A549 (cell line): ENCODE data around the gene ANK3.

ENCODE experiments used
- JUN ChIP-seq, 2 experiments: fragments of >200 bp; sonication (Bioruptor Twin); formaldehyde crosslinking; IDR thresholded peaks; 2 replicates in 1 of 2; 3 replicates in 1 of 2; pipeline ENCODE4 v1.6.1; 2016 to 2017
- MAX ChIP-seq: IDR thresholded peaks from 2 replicates; pipeline ENCODE4 v1.6.1; 2012
- MYC ChIP-seq: IDR thresholded peaks from 2 replicates; pipeline ENCODE4 v1.6.1; 2012; ENCODE audit warnings: mild to moderate bottlenecking, inconsistent platforms, low read length, improper control_type of control experiment, borderline replicate concordance
- NR3C1 ChIP-seq: fragments of >200 bp; sonication (Bioruptor Twin); formaldehyde crosslinking; IDR thresholded peaks from 3 replicates; pipeline ENCODE4 v1.6.1; 2017
- SMC3 ChIP-seq: fragments of >200 bp; sonication (Bioruptor Twin); formaldehyde crosslinking; IDR thresholded peaks from 3 replicates; pipeline ENCODE4 v1.6.1; 2018; ENCODE audit warnings: inconsistent platforms
- USF2 ChIP-seq: fragments of 450-650 bp; IDR thresholded peaks from 2 replicates; pipeline ENCODE4 v1.6.1; 2014; ENCODE audit warnings: antibody characterized with exemption
- ZC3H11A ChIP-seq: fragments of 450-650 bp; IDR thresholded peaks from 2 replicates; pipeline ENCODE4 v1.6.1; 2014; ENCODE audit warnings: antibody characterized with exemption, mild to moderate bottlenecking
- TF ChIP-seq, protein P1 (sequence below): fragments of >200 bp; sonication (Bioruptor Twin); formaldehyde crosslinking; IDR thresholded peaks from 3 replicates; pipeline ENCODE4 v1.5.1; 2016
- TF ChIP-seq, protein P2 (sequence below): fragments of 150-350 bp; IDR thresholded peaks from 2 replicates; pipeline ENCODE4 v1.6.1; 2014; ENCODE audit warnings: low read depth, mild to moderate bottlenecking, low read length

DNA sequence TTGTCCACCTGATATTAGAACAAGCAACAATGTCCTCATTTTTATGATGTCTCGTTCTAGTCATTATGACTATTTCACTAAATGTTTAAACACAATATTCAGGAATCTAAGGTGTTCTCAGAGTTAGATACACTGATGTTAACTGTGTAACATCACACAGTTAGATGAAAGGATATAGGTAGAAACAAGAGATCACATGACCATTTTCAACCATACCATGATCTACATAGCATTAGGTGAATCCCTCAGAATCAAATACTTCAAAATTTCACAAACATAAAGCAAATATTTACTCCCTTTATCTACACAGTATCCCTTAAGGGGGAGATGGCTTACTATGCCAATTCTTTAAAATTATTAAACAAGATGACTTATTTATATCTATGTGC lies 90.3 kb downstream of the ANK3 start:
- TF ChIP-seq ZC3H11A (no peak), JUN (IDR thresholded peaks at IDR 0.05) (no peak), NR3C1 (no peak), USF2 (no peak), SMC3 (no peak), MYC (no peak), MAX (no peak)
- TF ChIP-seq, protein P1, sequence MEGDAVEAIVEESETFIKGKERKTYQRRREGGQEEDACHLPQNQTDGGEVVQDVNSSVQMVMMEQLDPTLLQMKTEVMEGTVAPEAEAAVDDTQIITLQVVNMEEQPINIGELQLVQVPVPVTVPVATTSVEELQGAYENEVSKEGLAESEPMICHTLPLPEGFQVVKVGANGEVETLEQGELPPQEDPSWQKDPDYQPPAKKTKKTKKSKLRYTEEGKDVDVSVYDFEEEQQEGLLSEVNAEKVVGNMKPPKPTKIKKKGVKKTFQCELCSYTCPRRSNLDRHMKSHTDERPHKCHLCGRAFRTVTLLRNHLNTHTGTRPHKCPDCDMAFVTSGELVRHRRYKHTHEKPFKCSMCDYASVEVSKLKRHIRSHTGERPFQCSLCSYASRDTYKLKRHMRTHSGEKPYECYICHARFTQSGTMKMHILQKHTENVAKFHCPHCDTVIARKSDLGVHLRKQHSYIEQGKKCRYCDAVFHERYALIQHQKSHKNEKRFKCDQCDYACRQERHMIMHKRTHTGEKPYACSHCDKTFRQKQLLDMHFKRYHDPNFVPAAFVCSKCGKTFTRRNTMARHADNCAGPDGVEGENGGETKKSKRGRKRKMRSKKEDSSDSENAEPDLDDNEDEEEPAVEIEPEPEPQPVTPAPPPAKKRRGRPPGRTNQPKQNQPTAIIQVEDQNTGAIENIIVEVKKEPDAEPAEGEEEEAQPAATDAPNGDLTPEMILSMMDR, result no peak
- TF ChIP-seq, protein P2, sequence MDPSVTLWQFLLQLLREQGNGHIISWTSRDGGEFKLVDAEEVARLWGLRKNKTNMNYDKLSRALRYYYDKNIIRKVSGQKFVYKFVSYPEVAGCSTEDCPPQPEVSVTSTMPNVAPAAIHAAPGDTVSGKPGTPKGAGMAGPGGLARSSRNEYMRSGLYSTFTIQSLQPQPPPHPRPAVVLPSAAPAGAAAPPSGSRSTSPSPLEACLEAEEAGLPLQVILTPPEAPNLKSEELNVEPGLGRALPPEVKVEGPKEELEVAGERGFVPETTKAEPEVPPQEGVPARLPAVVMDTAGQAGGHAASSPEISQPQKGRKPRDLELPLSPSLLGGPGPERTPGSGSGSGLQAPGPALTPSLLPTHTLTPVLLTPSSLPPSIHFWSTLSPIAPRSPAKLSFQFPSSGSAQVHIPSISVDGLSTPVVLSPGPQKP, result no peak
